HG03139 (cell line): ENCODE measurements around the gene RTL3.

Source experiments
- ATAC-seq: cut with Tn5 transposase; IDR thresholded peaks from one replicate; pipeline ENCODE4 v1.9.1; 2021; ENCODE audit not compliant: unreplicated experiment

The RTL3 gene

DNA sequence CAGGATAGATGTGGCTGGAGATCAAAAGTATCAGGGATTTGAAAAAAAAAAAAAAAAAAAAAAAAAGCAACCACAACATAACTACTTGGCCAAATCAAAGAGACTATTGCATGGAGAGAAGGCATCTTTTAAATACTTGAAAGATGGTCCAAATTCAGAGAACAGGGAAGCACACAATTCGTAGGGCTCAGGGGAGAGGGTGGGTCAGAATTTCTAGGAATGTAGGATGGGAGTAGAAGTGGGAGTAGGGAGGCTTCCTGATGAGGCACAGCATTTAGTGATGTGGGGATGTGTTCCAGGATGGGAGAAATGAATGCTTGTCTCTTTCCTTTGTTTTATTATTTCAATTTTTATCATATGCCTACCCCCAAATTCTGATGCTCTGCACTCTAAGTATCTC is 36.3 kb downstream of the RTL3 start:
- ATAC-seq, result no peak

DNA sequence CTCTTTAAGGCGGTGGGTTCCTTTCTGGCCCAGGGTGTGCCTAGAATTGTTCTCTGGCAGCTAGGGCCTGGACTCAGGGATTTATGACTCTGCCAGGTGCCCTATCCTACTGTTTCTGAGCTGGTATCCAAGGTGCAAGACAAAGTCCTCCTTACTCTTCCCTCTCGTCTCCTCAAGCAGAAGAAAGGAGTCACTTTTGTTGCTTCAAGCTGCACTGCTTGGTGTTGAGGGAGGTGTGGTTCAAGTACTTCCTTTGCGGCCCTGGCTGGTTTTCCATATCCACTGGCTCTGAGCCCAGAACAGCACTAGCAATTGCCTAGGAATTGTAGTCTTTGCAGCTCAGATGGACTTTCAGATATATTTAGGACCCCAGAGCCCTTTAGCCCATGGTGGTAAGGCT is 39.3 kb downstream of the RTL3 start:
- no peak for ATAC-seq

DNA sequence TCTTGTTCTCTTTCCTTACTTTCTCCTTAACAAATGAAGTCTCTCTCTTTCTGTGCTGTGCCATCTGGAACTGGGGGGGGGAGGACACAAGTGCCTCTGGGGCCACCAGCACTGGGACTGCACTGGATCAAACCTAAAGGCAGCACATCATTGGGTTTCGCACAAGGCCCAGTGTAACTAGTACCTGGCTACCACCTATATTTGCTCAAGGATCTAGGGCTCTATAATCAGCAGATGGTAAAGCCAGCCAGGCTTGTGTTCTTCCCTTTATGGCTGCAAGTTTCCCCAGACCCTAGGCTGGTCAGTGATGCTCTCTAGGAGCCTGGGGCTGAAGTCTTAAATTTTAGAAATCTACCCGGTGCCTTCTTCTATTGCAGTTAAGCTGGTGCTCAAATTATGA is 40.1 kb downstream of the RTL3 start:
- ATAC-seq, result no peak

DNA sequence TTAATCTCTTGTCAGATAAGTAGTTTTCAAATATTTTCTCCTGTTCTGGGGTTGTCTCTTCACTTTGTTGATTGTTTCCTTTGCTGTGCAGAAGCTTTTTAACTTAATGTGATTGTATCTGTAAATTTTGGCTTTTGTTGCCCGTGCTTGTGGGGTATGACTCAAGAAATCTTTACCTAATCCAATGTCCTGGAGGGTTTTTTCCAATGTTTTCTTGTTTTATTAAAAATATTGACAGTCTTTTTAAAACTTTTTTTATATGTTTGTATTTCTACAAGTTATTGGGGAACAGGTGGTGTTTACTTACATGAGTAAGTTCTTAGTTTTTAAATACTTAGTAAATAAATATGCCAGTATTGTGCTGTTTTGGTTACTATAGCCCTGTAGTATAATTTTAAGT is 44.9 kb downstream of the RTL3 start:
- no peak for ATAC-seq
